ENCODE results near the gene BMERB1.

Gene BMERB1

GRCh38 chr16:15483857-15484256 lies 49.5 kb downstream of the BMERB1 start:
- FAIRE-seq: no peak
- no peak for DNase-seq (ENCODE audit: insufficient read length, low spot score)
- TF ChIP-seq SPI1 (IDR thresholded peaks at IDR 0.05; ENCODE audit: low read depth, low read length): no peak
- TF ChIP-seq TAF1 (IDR thresholded peaks at IDR 0.05; ENCODE audit: low read depth, low read length): no peak

GRCh38 chr16:15484662-15485061 lies 50.3 kb downstream of the BMERB1 start:
- FAIRE-seq: no peak
- no peak for DNase-seq (ENCODE audit: insufficient read length, low spot score)
- TF ChIP-seq POU2F2 (IDR thresholded peaks at IDR 0.05; ENCODE audit: low read depth, low read length): no peak
- no peak for TF ChIP-seq POLR2AphosphoS5 (IDR thresholded peaks at IDR 0.05; ENCODE audit: low read depth, low read length)

- no peak for DNase-seq (ENCODE audit: insufficient read length, low spot score)
- no peak for FAIRE-seq
- no peak for TF ChIP-seq POLR2A (IDR thresholded peaks at IDR 0.05; ENCODE audit: low read depth, low read length)
- no peak for TF ChIP-seq POU2F2 (IDR thresholded peaks at IDR 0.05; ENCODE audit: low read depth, low read length)
- no peak for TF ChIP-seq SPI1 (IDR thresholded peaks at IDR 0.05; ENCODE audit: low read depth, low read length)
- no peak for TF ChIP-seq POLR2AphosphoS5 (IDR thresholded peaks at IDR 0.05; ENCODE audit: low read depth, low read length)
- no peak for TF ChIP-seq TAF1 (IDR thresholded peaks at IDR 0.05; ENCODE audit: low read depth, low read length)
- no peak for TF ChIP-seq PAX5 (IDR thresholded peaks at IDR 0.05; ENCODE audit: insufficient read depth, low read length, severe bottlenecking)
These were observed 50.8 kb downstream of the BMERB1 start for GRCh38 chr16:15485175-15485574.

GRCh38 chr16:15486661-15487060 lies 52.3 kb downstream of the BMERB1 start:
- DNase-seq (ENCODE audit: insufficient read length, low spot score): no peak
- no peak for FAIRE-seq
- TF ChIP-seq POLR2A (IDR thresholded peaks at IDR 0.05; ENCODE audit: low read depth, low read length) (no peak), SPI1 (IDR thresholded peaks at IDR 0.05; ENCODE audit: low read depth, low read length) (no peak), TAF1 (IDR thresholded peaks at IDR 0.05; ENCODE audit: low read depth, low read length) (no peak), POLR2AphosphoS5 (IDR thresholded peaks at IDR 0.05; ENCODE audit: low read depth, low read length) (no peak), POU2F2 (IDR thresholded peaks at IDR 0.05; ENCODE audit: low read depth, low read length) (no peak), PAX5 (IDR thresholded peaks at IDR 0.05; ENCODE audit: insufficient read depth, low read length, severe bottlenecking) (no peak)

GRCh38 chr16:15487336-15488284 lies 53.2 kb downstream of the BMERB1 start:
- no peak for FAIRE-seq
- DNase-seq (ENCODE audit: insufficient read length, low spot score): no peak
- TF ChIP-seq POU2F2 (IDR thresholded peaks at IDR 0.05; ENCODE audit: low read depth, low read length): no peak
- TF ChIP-seq PAX5 (IDR thresholded peaks at IDR 0.05; ENCODE audit: insufficient read depth, low read length, severe bottlenecking): no peak
- TF ChIP-seq POLR2A (IDR thresholded peaks at IDR 0.05; ENCODE audit: low read depth, low read length): no peak
- no peak for TF ChIP-seq SPI1 (IDR thresholded peaks at IDR 0.05; ENCODE audit: low read depth, low read length)
- TF ChIP-seq POLR2AphosphoS5 (IDR thresholded peaks at IDR 0.05; ENCODE audit: low read depth, low read length): no peak
- TF ChIP-seq TAF1 (IDR thresholded peaks at IDR 0.05; ENCODE audit: low read depth, low read length): no peak

- no peak for FAIRE-seq
- DNase-seq (ENCODE audit: insufficient read length, low spot score): no peak
- TF ChIP-seq SPI1 (IDR thresholded peaks at IDR 0.05; ENCODE audit: low read depth, low read length) (no peak), POLR2AphosphoS5 (IDR thresholded peaks at IDR 0.05; ENCODE audit: low read depth, low read length) (no peak), POU2F2 (IDR thresholded peaks at IDR 0.05; ENCODE audit: low read depth, low read length) (no peak), POLR2A (IDR thresholded peaks at IDR 0.05; ENCODE audit: low read depth, low read length) (no peak), TAF1 (IDR thresholded peaks at IDR 0.05; ENCODE audit: low read depth, low read length) (no peak), PAX5 (IDR thresholded peaks at IDR 0.05; ENCODE audit: insufficient read depth, low read length, severe bottlenecking) (no peak)
These were observed 54.6 kb downstream of the BMERB1 start for GRCh38 chr16:15489016-15489415.

- no peak for DNase-seq (ENCODE audit: insufficient read length, low spot score)
- TF ChIP-seq TAF1 (IDR thresholded peaks at IDR 0.05; ENCODE audit: low read depth, low read length) (no peak), PAX5 (IDR thresholded peaks at IDR 0.05; ENCODE audit: insufficient read depth, low read length, severe bottlenecking) (no peak), POLR2AphosphoS5 (IDR thresholded peaks at IDR 0.05; ENCODE audit: low read depth, low read length) (no peak), POLR2A (IDR thresholded peaks at IDR 0.05; ENCODE audit: low read depth, low read length) (no peak), POU2F2 (IDR thresholded peaks at IDR 0.05; ENCODE audit: low read depth, low read length) (no peak), SPI1 (IDR thresholded peaks at IDR 0.05; ENCODE audit: low read depth, low read length) (no peak)
These were observed 55.8 kb downstream of the BMERB1 start for GRCh38 chr16:15490123-15490711.

GRCh38 chr16:15491411-15491810 lies 57.0 kb downstream of the BMERB1 start:
- DNase-seq (ENCODE audit: insufficient read length, low spot score): no peak
- no peak for FAIRE-seq
- TF ChIP-seq PAX5 (IDR thresholded peaks at IDR 0.05; ENCODE audit: insufficient read depth, low read length, severe bottlenecking) (no peak), POLR2AphosphoS5 (IDR thresholded peaks at IDR 0.05; ENCODE audit: low read depth, low read length) (no peak), POLR2A (IDR thresholded peaks at IDR 0.05; ENCODE audit: low read depth, low read length) (no peak), TAF1 (IDR thresholded peaks at IDR 0.05; ENCODE audit: low read depth, low read length) (no peak), POU2F2 (IDR thresholded peaks at IDR 0.05; ENCODE audit: low read depth, low read length) (no peak)

More at GRCh38 chr16:15490123-15490711, 55.8 kb downstream of the BMERB1 start:
- no peak for FAIRE-seq

GRCh38 chr16:15492091-15492740 lies 57.8 kb downstream of the BMERB1 start:
- DNase-seq (ENCODE audit: insufficient read length, low spot score): no peak
- FAIRE-seq: no peak
- TF ChIP-seq POU2F2 (IDR thresholded peaks at IDR 0.05; ENCODE audit: low read depth, low read length) (no peak), SPI1 (IDR thresholded peaks at IDR 0.05; ENCODE audit: low read depth, low read length) (peak; percentile 75), POLR2A (IDR thresholded peaks at IDR 0.05; ENCODE audit: low read depth, low read length) (no peak), PAX5 (IDR thresholded peaks at IDR 0.05; ENCODE audit: insufficient read depth, low read length, severe bottlenecking) (no peak)

Data from GM12891 (cell line).